GM19328 (cell line): ENCODE data around the gene CPO.

Source experiments
- ATAC-seq: cut with Tn5 transposase; IDR thresholded peaks from one replicate; pipeline ENCODE4 v1.9.1; 2021; ENCODE audit warnings: mild to moderate bottlenecking, moderate library complexity; ENCODE audit not compliant: unreplicated experiment

CPO gene

GRCh38 chr2:206971805-206972204 lies 32.5 kb downstream of the CPO start:
- ATAC-seq, result no peak

GRCh38 chr2:206974551-206974950 lies 35.2 kb downstream of the CPO start:
- ATAC-seq, result no peak

- no peak for ATAC-seq
Measured at GRCh38 chr2:206978746-206979145, 39.4 kb downstream of the CPO start.

- no peak for ATAC-seq
Measured at GRCh38 chr2:206979365-206979764, 40.0 kb downstream of the CPO start.

GRCh38 chr2:206979922-206980321 lies 40.6 kb downstream of the CPO start:
- ATAC-seq, result no peak

- no peak for ATAC-seq
Measured at GRCh38 chr2:206980413-206980812, 41.1 kb downstream of the CPO start.

GRCh38 chr2:206981086-206981674 lies 41.9 kb downstream of the CPO start:
- no peak for ATAC-seq

- no peak for ATAC-seq
Measured at GRCh38 chr2:206981739-206982340, 42.5 kb downstream of the CPO start.

- no peak for ATAC-seq
Measured at GRCh38 chr2:206982360-206982955, 43.1 kb downstream of the CPO start.

GRCh38 chr2:206983161-206983859 lies 44.0 kb downstream of the CPO start:
- no peak for ATAC-seq

GRCh38 chr2:206984206-206984605 lies 44.9 kb downstream of the CPO start:
- ATAC-seq, result no peak

GRCh38 chr2:206986943-206987342 lies 47.6 kb downstream of the CPO start:
- ATAC-seq, result no peak

- no peak for ATAC-seq
Measured at GRCh38 chr2:206987810-206988209, 48.5 kb downstream of the CPO start.

GRCh38 chr2:206988884-206989283 lies 49.6 kb downstream of the CPO start:
- no peak for ATAC-seq

GRCh38 chr2:206989311-206989710 lies 50.0 kb downstream of the CPO start:
- no peak for ATAC-seq

GRCh38 chr2:206990360-206990759 lies 51.0 kb downstream of the CPO start:
- ATAC-seq, result no peak

GRCh38 chr2:206991070-206991469 lies 51.8 kb downstream of the CPO start:
- ATAC-seq, result no peak

- no peak for ATAC-seq
Measured at GRCh38 chr2:206993396-206993911, 54.1 kb downstream of the CPO start.

GRCh38 chr2:206993964-206994363 lies 54.6 kb downstream of the CPO start:
- ATAC-seq, result no peak

- ATAC-seq, result no peak
Measured at GRCh38 chr2:206996556-206997065, 57.3 kb downstream of the CPO start.
